ENCODE measurements around the gene LPCAT3. TPM values are rescaled to one million over a fixed set of nuclear protein-coding genes. Genes with fewer than 3 reads are reported as not detected.

The LPCAT3 gene
- total RNA-seq, 2 experiments from 2014 or later, result 18.3 to 20.5 TPM

DNA sequence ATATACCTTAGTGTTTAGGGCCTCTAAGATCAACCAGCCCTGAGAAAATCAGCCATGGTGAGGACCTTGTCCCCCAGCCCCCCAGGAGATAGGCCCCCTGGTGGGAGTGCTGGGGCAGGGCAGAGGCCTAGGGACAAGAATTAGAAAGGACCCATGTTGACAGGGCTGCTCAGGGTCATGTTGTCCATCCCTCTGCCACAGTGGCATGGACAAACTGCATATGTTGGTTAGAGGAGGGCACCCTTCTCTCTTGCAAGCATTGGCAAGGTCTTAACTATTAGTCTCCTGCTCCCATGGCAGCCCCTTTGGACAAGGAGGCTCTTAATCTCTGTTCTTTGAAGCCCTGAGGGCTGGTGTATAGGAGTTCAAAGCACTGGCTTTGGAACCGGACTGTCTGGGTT lies 67.9 kb downstream of the LPCAT3 start:
- ChIA-PET POLR2A (interaction anchor here (1.4 to 11.8 kb wide), 3 partner anchors 10 to 18 kb away, joined by 9 to 507 read pairs (median 19); no protein-coding TSS in a partner anchor), CTCF (interaction anchor here (1.4 to 15.9 kb wide), 4 partner anchors 10 to 162 kb away, joined by 6 to 586 read pairs (median 10); no protein-coding TSS in a partner anchor)
- intact Hi-C loops (cut with micrococcal nuclease), result no loop called here
- Mint-ChIP-seq H3K36me3 (peaks cover 49% of the 10 kb centered on the region), H3K27me3 (no peaks in the 10 kb centered on the region), H3K9me3 (no peaks in the 10 kb centered on the region), H3K4me3 (peak overlapping the region; percentile 98), H3K27ac (peak overlapping the region; percentile 97), H3K4me1 (ENCODE audit: low read depth) (peaks cover 63% of the 10 kb centered on the region)
- DNase-seq, result peak; percentile 61

DNA sequence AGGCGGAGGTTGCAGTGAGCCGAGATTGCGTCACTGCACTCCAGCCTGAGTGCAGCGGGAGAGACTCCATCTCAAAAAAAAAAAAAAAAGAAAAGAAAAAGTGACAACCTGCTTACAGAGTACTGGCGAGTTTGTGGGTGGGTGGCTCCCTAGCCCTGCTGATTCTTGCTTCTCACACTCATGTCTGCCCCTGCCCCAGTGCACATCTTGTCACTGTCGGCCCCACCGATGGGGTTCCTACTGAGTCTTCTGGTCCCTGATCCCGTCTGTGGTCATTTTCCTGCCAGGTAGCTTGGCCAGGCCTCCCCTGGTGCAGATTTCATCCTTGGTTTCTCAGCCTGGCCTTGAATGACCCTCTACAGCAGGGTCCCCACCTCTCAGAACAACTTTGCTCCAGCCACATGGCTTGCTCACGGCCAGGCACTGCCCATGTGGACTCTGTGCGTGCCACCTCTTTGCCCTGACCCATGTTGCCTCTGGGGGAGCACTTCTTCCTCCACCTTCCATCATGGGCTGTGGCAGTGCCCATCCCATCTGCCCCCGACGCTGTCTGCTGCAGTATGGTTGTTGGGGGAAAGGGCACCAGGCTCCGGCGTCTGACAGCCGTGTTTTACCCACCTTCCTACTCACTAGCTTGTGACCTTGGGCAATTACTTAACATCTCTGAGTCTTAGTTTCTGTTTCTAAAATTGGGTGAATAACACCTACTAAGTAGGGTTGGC lies 69.2 kb downstream of the LPCAT3 start:
- Mint-ChIP-seq H3K9me3 (no peaks in the 10 kb centered on the region), H3K36me3 (peaks cover 43% of the 10 kb centered on the region), H3K4me1 (ENCODE audit: low read depth) (peaks cover 55% of the 10 kb centered on the region), H3K27ac (peak overlapping the region; percentile 97), H3K27me3 (no peaks in the 10 kb centered on the region), H3K4me3 (peak overlapping the region; percentile 70)
- DNase-seq, result peak; percentile 56
- POLR2A ChIA-PET, result interaction anchor here (0.6 to 11.8 kb wide), 4 partner anchors 8 to 19 kb away, joined by 3 to 507 read pairs (median 4); no protein-coding TSS in a partner anchor
- intact Hi-C loops (cut with micrococcal nuclease), result no loop called here
- CTCF ChIA-PET, result interaction anchor here (0.7 to 15.9 kb wide), 8 partner anchors 9 to 163 kb away, joined by 3 to 586 read pairs (median 6); partner anchors contain the start of gene LPCAT3

DNA sequence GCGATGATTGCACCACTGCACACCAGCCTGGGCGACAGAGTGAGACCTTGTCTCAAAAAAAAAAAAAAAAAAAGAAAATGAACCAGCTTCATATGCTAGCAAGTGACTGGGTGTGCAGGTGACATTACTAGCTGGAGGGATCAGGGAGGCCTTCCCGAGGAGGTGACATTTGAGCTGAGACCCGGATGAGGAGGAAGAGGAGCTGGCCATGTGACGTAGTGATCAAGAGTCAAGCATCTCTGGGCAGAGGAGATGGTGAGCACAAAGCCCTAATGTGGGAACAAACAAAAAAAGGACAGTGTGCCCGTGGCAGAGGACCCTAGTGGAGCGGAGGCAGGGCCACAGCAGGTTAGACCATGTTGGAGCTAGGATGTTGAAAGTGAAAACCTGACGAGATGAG lies 70.7 kb downstream of the LPCAT3 start:
- Mint-ChIP-seq H3K36me3 (peaks cover 36% of the 10 kb centered on the region), H3K9me3 (no peaks in the 10 kb centered on the region), H3K4me3 (peak overlapping the region; percentile 59), H3K27ac (peak overlapping the region; percentile 100), H3K27me3 (peaks cover 6% of the 10 kb centered on the region), H3K4me1 (ENCODE audit: low read depth) (peaks cover 63% of the 10 kb centered on the region)
- ChIA-PET CTCF (interaction anchor here (0.9 to 15.9 kb wide), 5 partner anchors 10 to 71 kb away, joined by 4 to 586 read pairs (median 11); partner anchors contain the start of gene LPCAT3), POLR2A (interaction anchor here (1.0 to 11.8 kb wide), 5 partner anchors 10 to 66 kb away, joined by 3 to 507 read pairs (median 18); partner anchors contain the start of genes EMG1 and PHB2)
- no peak for DNase-seq
- intact Hi-C loops (cut with micrococcal nuclease), result no loop called here

DNA sequence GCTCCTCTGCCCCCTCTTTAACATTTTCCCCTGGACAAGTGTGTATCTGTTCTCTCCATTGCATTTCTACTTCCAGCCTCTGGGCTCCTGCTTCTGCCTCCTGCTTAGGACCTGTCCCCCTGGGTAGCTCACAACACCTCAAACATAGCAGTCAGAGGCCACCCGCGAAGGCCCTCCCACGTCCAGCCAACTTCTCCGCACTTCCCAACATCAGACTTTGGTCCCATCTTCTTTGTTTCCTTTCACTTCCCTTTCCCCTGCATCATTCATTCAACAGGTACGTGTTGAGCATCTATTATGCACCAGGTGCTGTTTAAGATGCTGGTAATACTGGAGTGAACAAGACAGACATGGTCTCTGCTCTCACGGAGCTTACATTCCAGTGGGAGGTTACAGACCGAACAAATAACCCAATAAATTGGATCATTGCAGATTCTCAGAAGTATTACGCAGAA lies 71.3 kb downstream of the LPCAT3 start:
- DNase-seq, result no peak
- H3K27me3 Mint-ChIP-seq, result peaks cover 6% of the 10 kb centered on the region
- peaks cover 30% of the 10 kb centered on the region for H3K36me3 Mint-ChIP-seq
- no peaks in the 10 kb centered on the region for H3K9me3 Mint-ChIP-seq
- peaks cover 68% of the 10 kb centered on the region for H3K4me1 Mint-ChIP-seq (ENCODE audit: low read depth)
- intact Hi-C loops (cut with micrococcal nuclease), result no loop called here
- ChIA-PET CTCF (interaction anchor here (0.9 to 15.9 kb wide), 7 partner anchors 9 to 198 kb away, joined by 3 to 586 read pairs (median 10); partner anchors contain the start of gene LPCAT3), POLR2A (interaction anchor here (1.0 to 11.8 kb wide), 8 partner anchors 9 to 161 kb away, joined by 3 to 507 read pairs (median 12); partner anchors contain the start of genes C1RL, EMG1, PHB2 and SPSB2)
- H3K27ac Mint-ChIP-seq, result peak overlapping the region; percentile 100
- peak overlapping the region; percentile 90 for H3K4me3 Mint-ChIP-seq

DNA sequence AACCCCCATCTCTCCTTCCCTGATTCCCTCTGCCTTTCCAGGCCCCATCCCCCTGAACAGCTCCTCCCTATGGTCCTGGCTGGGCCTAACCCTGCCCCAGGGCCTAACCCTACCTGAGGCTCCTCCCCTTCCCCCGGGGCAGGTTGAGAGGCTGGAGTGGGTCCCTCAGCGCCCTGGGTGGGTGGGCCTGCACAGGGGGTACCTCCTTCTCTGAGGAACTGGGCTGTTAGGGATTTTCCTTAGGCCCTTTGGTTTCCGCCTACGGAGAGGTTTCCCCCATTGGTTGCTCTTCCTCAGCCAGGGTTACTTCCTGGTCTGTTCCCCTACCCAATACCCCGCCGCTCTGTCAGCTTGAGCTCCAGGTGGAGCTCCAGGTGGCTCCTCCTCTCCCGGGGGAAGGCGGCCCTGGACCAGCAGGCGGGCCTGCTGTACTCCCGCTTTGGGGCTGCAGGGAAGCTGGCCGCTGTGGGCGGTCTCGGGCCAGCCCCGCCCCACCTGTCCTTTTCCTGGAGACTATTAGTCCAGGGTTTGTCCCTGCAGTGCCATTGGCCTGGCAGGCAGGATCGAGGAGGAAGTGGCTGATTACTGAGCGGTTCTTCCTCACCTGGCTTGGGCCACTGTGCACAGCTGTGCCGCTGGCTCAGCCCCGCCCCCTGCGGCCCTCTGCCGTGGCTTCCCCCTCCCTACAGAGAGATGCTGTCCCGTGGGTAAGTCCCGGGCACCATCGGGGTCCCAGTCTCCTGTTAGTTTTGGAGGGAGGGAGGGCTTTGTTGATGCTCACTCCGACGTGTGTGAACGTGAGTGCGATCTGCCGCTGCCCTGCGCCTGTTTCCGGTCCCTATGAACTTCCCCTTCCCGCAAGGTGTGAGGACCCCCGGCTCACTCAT lies 72.0 kb downstream of the LPCAT3 start:
- Mint-ChIP-seq H3K4me3 (peak overlapping the region; percentile 90), H3K36me3 (peaks cover 25% of the 10 kb centered on the region), H3K27ac (peak overlapping the region; percentile 100), H3K27me3 (peaks cover 6% of the 10 kb centered on the region), H3K4me1 (ENCODE audit: low read depth) (peaks cover 68% of the 10 kb centered on the region), H3K9me3 (no peaks in the 10 kb centered on the region)
- DNase-seq, result peak; percentile 89
- ChIA-PET POLR2A (interaction anchor here (1.5 to 11.8 kb wide), 7 partner anchors 8 to 162 kb away, joined by 3 to 507 read pairs (median 18); partner anchors contain the start of genes C1RL, EMG1, PHB2 and SPSB2), CTCF (interaction anchor here (0.6 to 15.9 kb wide), 14 partner anchors 8 to 198 kb away, joined by 3 to 586 read pairs (median 8); partner anchors contain the start of genes C1R, C1RL, LPCAT3 and SPSB2)
- intact Hi-C loops (cut with micrococcal nuclease), result no loop called here

DNA sequence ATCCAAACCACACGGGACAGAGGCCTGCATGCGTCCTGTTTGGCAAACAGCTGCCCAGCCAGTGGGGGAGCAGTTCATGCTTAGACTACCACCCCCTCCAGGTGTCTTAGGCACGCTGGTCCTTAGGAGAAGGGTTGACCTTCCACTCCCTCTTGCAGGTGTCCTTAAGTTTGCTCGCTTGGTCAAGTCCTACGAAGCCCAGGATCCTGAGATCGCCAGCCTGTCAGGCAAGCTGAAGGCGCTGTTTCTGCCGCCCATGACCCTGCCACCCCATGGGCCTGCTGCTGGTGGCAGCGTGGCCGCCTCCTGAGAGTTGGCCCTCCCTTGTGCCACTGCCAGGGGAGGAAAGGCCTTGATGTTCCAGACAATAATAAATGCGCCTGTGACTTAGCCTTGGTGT lies 72.7 kb downstream of the LPCAT3 start:
- DNase-seq, result no peak
- POLR2A ChIA-PET, result interaction anchor here (1.5 to 11.8 kb wide), 9 partner anchors 8 to 163 kb away, joined by 3 to 507 read pairs (median 18); partner anchors contain the start of genes C1RL, EMG1, PHB2 and SPSB2
- Mint-ChIP-seq H3K27ac (peak overlapping the region; percentile 100), H3K4me1 (ENCODE audit: low read depth) (peaks cover 66% of the 10 kb centered on the region), H3K9me3 (no peaks in the 10 kb centered on the region), H3K27me3 (peaks cover 6% of the 10 kb centered on the region), H3K4me3 (peak overlapping the region; percentile 90), H3K36me3 (peaks cover 25% of the 10 kb centered on the region)
- CTCF ChIA-PET, result interaction anchor here (0.9 to 15.9 kb wide), 16 partner anchors 8 to 199 kb away, joined by 3 to 586 read pairs (median 8); partner anchors contain the start of genes C1R, C1RL, LPCAT3 and SPSB2
- intact Hi-C loops (cut with micrococcal nuclease), result no loop called here

DNA sequence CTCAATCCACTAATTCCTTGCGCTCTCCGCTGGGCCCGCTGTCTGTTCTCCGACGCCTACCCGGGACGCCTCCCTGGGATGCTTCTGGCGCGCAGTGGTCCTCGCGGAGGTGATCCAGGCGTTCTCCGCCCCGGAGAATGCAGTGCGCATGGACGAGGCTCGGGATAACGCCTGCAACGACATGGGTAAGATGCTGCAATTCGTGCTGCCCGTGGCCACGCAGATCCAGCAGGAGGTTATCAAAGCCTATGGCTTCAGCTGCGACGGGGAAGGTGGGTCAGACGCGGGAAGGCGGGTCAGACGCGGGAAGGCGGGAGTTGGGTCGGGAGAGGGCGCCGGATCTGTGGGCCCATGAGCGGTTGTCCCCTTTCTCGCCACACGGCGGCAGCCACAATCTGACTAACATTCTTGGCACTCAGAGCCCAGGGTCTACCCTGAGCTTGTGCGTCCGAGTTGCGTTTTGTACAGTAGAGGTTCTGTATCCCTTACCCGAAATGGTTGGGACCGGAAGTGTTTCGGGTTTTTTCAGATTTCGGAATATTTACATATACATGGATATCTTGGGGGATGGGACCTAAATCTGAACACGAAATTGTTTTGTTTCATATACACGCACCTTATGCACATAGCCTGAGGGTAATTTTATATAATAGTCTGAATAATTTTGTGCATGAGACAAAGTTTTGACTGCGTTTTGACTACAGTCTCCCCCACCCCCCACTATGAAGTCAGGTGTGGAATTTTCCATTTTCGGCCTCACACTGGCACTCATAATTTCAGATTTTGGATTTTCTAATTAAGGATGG lies 73.7 kb downstream of the LPCAT3 start:
- ChIA-PET CTCF (interaction anchor here (0.6 to 15.9 kb wide), 24 partner anchors 8 to 249 kb away, joined by 3 to 586 read pairs (median 5); partner anchors contain the start of genes C1R, C1RL, EMG1 and LPCAT3), POLR2A (interaction anchor here (0.7 to 11.8 kb wide), 35 partner anchors 8 to 342 kb away, joined by 3 to 507 read pairs (median 5); partner anchors contain the start of genes ATN1, C1RL, CDCA3 and COPS7A)
- Mint-ChIP-seq H3K36me3 (peaks cover 25% of the 10 kb centered on the region), H3K27ac (peak overlapping the region; percentile 100), H3K27me3 (peaks cover 6% of the 10 kb centered on the region), H3K4me1 (ENCODE audit: low read depth) (peaks cover 56% of the 10 kb centered on the region), H3K9me3 (no peaks in the 10 kb centered on the region), H3K4me3 (peak overlapping the region; percentile 90)
- intact Hi-C loops (cut with micrococcal nuclease), result loop anchor here (1.0 kb wide), 8 partner anchors 9 to 164 kb away; partner anchors contain the start of genes EMG1, PHB2 and USP5
- peak; percentile 95 for DNase-seq

DNA sequence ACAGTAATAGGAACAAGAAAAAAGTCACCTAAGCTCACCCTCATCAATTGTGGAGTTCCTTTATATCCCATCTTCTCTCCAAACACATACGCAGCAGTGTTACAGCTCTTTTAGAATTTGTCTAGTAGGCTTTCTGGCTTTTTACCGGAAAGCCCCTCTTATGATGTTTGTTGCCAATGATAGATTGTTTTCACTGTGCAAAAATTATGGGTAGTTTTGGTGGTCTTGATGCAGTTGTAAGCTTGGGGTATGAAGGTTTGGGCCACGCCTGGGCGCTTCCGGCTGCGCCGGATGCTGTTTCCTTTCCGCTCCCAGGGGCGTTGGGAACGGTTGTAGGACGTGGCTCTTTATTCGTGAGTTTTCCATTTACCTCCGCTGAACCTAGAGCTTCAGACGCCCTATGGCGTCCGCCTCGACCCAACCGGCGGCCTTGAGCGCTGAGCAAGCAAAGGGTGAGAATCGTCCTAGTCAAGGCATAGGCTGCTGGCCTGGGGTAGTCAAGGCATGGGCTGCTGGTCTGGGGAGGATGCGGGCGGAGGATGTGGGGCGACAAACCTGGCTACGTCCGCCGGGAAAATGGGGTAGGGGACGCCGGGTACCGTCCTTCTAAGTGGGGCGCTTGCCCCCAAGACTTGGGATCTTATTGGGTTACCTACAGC lies 74.4 kb downstream of the LPCAT3 start, which contains the start of the genes C12orf57 and RNU7-1:
Gene C12orf57, plus strand, starts transcription at position 301 of the 659 bp plus-strand sequence. Its CDS starts 100 bp downstream, at position 401.
Gene RNU7-1, plus strand, starts transcription at position 95 of the 659 bp plus-strand sequence.
- H3K4me1 Mint-ChIP-seq (ENCODE audit: low read depth), result peaks cover 52% of the 10 kb centered on the region
- H3K36me3 Mint-ChIP-seq, result peaks cover 25% of the 10 kb centered on the region
- POLR2A ChIA-PET, result interaction anchor here (0.6 to 11.8 kb wide), 36 partner anchors 8 to 1017 kb away, joined by 3 to 507 read pairs (median 5); partner anchors contain the start of genes ATN1, C1RL, CDCA3 and COPS7A

DNA sequence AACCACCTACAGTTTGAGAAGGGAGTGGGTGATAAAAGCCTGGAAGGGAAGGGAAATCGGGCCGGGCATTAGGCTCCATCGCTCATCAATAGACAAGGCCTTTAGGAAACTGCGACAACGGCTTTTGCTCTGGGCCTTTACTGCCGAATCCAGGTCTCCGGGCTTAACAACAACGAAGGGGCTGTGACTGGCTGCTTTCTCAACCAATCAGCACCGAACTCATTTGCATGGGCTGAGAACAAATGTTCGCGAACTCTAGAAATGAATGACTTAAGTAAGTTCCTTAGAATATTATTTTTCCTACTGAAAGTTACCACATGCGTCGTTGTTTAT lies 74.9 kb downstream of the LPCAT3 start:
- peak overlapping the region; percentile 100 for H3K27ac Mint-ChIP-seq
- H3K27me3 Mint-ChIP-seq, result peaks cover 6% of the 10 kb centered on the region
- H3K9me3 Mint-ChIP-seq, result no peaks in the 10 kb centered on the region
- peaks cover 48% of the 10 kb centered on the region for H3K4me1 Mint-ChIP-seq (ENCODE audit: low read depth)
- ChIA-PET CTCF (interaction anchor here (0.7 to 15.9 kb wide), 15 partner anchors 9 to 165 kb away, joined by 3 to 586 read pairs (median 7); partner anchors contain the start of genes C1RL, LPCAT3 and SPSB2), POLR2A (interaction anchor here (0.6 to 11.8 kb wide), 31 partner anchors 7 to 1017 kb away, joined by 3 to 507 read pairs (median 5); partner anchors contain the start of genes ATN1, C1RL, CDCA3 and COPS7A)
- DNase-seq, result peak; percentile 87
- intact Hi-C loops (cut with micrococcal nuclease), result loop anchor here (1.0 kb wide), 3 partner anchors 52 to 149 kb away; partner anchors contain the start of genes C1R and LPCAT3
- peak overlapping the region; percentile 90 for H3K4me3 Mint-ChIP-seq
- peaks cover 25% of the 10 kb centered on the region for H3K36me3 Mint-ChIP-seq

More for the DNA sequence above, 74.4 kb downstream of the LPCAT3 start, which contains the start of the genes C12orf57 and RNU7-1:
- peaks cover 6% of the 10 kb centered on the region for H3K27me3 Mint-ChIP-seq
- peak within 1 kb of the TSS; percentile 90 for H3K4me3 Mint-ChIP-seq
- CTCF ChIA-PET, result interaction anchor here (0.7 to 15.9 kb wide), 19 partner anchors 8 to 164 kb away, joined by 3 to 586 read pairs (median 6); partner anchors contain the start of genes C1R, C1RL, LPCAT3 and SPSB2
- intact Hi-C loops (cut with micrococcal nuclease), result loop anchor here (1.0 kb wide), 11 partner anchors 9 to 164 kb away; partner anchors contain the start of genes C1R, EMG1, LPCAT3 and PHB2
- peak within 1 kb of the TSS; percentile 100 for H3K27ac Mint-ChIP-seq
- no peaks in the 10 kb centered on the region for H3K9me3 Mint-ChIP-seq
- DNase-seq, result peak; percentile 90

Data from activated CD4-positive, alpha-beta memory T cell treated with anti-CD3 and anti-CD28 coated beads for 36 hours (primary cell).